Vagina (tissue), 2 donors: ENCODE data around the gene RTN1. TPM values are rescaled to one million over a fixed set of nuclear protein-coding genes. Genes with fewer than 3 reads are reported as not detected.

ENCODE experiments used
- DNase-seq, 2 donors: peaks; one replicate each; pipeline ENCODE4 v3.0.0-alpha.2; 2017; ENCODE audit errors: extremely low spot score in 2 of 2
- H3K27ac ChIP-seq: fragments of 200-600 bp; sonication (generic); one replicate; pipeline ENCODE4 v1.5.1; 2019
- H3K27me3 ChIP-seq: fragments of 200-600 bp; sonication (generic); one replicate; pipeline ENCODE4 v1.5.1; 2019
- H3K36me3 ChIP-seq, 2 donors: fragments of 200-600 bp; sonication (generic); one replicate each; pipeline ENCODE4 v1.5.1; 2017 to 2019
- H3K4me1 ChIP-seq: fragments of 200-600 bp; sonication (generic); one replicate; pipeline ENCODE4 v1.5.1; 2019
- H3K4me3 ChIP-seq, 2 donors: fragments of 200-600 bp; sonication (generic); 1 replicate in 1 of 2; 2 replicates in 1 of 2; pipeline ENCODE4 v1.5.1; 2016 to 2019
- H3K9me3 ChIP-seq: fragments of 200-600 bp; sonication (generic); one replicate; pipeline ENCODE4 v1.5.1; 2019
- POLR2A ChIP-seq, 2 donors: fragments of 450-650 bp; IDR thresholded peaks; one replicate each; pipeline ENCODE4 v1.6.1; 2017; ENCODE audit warnings: antibody characterized with exemption in 2 of 2, mild to moderate bottlenecking in 2 of 2, moderate library complexity in 2 of 2
- POLR2AphosphoS5 ChIP-seq, 2 donors: sonication (generic); formaldehyde crosslinking; IDR thresholded peaks; one replicate each; pipeline ENCODE4 v1.9.0; 2017; ENCODE audit warnings: antibody characterized with exemption in 2 of 2, mild to moderate bottlenecking in 2 of 2, low read depth in 1 of 2; ENCODE audit not compliant: insufficient read depth in 1 of 2
- intact Hi-C: fragments of 100-400 bp; cut with DNase I; formaldehyde crosslinking; loops from one replicate; pipeline ENCODE4 v1.15.1; 2023
- total RNA-seq: library from RNA; depleted of rRNA; stranded (reverse); fragments of >200 nt; gene quantifications from one replicate; pipeline ENCODE4 v1.2.3, GENCODE V29; 2016
- TF ChIP-seq, protein P1 (sequence below), 3 experiments: fragments of 450-650 bp in 2 of 3; fragments of 200-600 bp in 1 of 3; sonication (generic) in 1 of 3; IDR thresholded peaks; one replicate each; pipeline ENCODE4 v1.5.1; 2017 to 2019; ENCODE audit warnings: antibody characterized with exemption in 3 of 3, mild to moderate bottlenecking in 2 of 3, moderate library complexity in 2 of 3

The RTN1 gene
- total RNA-seq, 1 donor from 2014 or later: 24.8 TPM

DNA sequence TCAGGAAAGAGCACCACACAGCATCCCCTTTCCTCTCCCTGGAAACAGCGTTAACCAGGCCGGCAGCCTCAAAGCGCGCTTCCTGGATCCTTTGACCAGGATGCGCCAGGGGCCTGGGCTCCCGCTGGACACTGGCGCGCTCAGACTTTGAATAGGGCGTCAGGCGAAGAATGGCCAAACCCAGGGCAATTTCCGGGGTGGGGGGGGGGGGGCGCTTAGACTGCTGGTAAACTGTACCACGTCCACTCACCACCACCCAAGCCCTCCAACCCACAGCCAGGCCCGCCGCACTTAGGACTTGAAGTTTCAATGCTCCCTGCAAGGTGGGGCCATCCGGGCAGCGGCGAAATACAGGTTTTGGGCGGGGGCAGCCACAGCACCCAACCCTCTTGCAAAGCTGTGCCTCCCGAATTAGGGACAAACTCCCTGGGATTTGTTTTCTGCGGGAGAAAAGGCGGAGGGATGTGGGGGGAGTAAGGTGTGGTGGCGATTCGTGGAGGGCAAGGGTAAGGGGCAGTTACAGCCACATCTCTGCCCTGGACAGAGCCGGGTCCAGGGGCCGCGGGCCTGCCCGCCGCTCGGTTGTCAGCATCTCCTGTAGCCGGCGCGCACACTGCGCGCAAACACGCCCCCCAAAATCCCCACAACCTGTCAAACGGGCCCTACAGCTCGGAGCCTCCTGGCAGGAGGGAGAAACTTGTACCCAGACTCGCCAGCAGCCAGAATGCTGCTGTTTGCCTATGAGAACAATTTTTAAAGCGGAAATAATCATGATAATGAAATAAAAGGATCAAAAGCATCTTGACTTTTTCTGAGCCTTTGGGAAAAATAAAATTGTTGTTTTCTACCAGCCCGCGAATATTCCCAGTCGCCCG is 958 bp downstream of the RTN1 start:
- Histone ChIP-seq H3K36me3 (no peaks in the 10 kb centered on the region), H3K4me3 (peak overlapping the region; percentile 40 to 48), H3K27ac (no peak overlapping the region), H3K27me3 (no peaks in the 10 kb centered on the region), H3K9me3 (no peaks in the 10 kb centered on the region), H3K4me1 (peaks cover 15% of the 10 kb centered on the region)
- no peak for TF ChIP-seq POLR2A (IDR thresholded peaks at IDR 0.05)
- no peak for TF ChIP-seq POLR2AphosphoS5 (IDR thresholded peaks at IDR 0.05; ENCODE audit: insufficient read depth in 1 of 2, low read depth in 1 of 2)
- TF ChIP-seq, protein P1, sequence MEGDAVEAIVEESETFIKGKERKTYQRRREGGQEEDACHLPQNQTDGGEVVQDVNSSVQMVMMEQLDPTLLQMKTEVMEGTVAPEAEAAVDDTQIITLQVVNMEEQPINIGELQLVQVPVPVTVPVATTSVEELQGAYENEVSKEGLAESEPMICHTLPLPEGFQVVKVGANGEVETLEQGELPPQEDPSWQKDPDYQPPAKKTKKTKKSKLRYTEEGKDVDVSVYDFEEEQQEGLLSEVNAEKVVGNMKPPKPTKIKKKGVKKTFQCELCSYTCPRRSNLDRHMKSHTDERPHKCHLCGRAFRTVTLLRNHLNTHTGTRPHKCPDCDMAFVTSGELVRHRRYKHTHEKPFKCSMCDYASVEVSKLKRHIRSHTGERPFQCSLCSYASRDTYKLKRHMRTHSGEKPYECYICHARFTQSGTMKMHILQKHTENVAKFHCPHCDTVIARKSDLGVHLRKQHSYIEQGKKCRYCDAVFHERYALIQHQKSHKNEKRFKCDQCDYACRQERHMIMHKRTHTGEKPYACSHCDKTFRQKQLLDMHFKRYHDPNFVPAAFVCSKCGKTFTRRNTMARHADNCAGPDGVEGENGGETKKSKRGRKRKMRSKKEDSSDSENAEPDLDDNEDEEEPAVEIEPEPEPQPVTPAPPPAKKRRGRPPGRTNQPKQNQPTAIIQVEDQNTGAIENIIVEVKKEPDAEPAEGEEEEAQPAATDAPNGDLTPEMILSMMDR (IDR thresholded peaks at IDR 0.05): no peak
- intact Hi-C loops: no loop called here
- no peak for DNase-seq

GRCh38 chr14:59868021-59868420 is 2.6 kb downstream of the RTN1 start:
- intact Hi-C loops: no loop called here
- Histone ChIP-seq H3K27ac (no peak overlapping the region), H3K27me3 (no peaks in the 10 kb centered on the region), H3K36me3 (no peaks in the 10 kb centered on the region), H3K4me3 (no peak overlapping the region), H3K9me3 (no peaks in the 10 kb centered on the region), H3K4me1 (peaks cover 15% of the 10 kb centered on the region)
- no peak for DNase-seq
- TF ChIP-seq POLR2AphosphoS5 (IDR thresholded peaks at IDR 0.05; ENCODE audit: insufficient read depth in 1 of 2, low read depth in 1 of 2): no peak
- TF ChIP-seq, protein P1 (IDR thresholded peaks at IDR 0.05): no peak
- no peak for TF ChIP-seq POLR2A (IDR thresholded peaks at IDR 0.05)

DNA sequence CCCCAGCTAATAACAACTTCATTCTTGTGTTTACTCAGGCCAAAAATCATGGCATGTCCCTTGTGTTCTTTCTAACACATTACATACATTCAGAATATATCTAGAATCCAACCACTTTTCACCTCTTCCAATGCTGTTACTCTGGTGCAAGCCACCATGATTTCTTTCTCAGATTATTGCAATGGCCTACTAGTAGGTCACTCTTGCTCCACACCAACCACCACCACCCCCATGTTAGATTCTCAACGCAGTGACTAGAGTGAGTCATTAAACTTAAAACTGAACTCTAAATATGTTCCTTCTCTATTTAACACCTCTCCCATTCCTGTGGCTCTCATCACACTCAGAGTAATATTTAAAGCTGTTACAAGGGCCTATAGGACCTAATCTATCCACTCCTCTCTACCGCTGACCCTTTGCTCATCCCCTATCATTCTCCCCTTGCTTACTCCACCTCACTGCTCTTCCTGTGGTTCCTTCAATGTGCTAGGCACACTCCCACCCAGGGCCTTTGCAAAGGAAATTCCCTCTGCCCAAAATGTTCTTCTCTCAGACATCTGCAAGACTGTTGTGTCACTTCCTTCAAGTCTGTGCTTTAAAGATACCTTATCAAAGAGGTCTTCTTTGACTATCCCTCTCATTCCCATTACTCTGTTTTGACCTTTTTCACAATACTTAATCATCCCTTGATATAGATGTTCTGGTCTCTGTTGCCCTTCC is 6.6 kb downstream of the RTN1 start:
- Histone ChIP-seq H3K27ac (no peak overlapping the region), H3K4me1 (no peaks in the 10 kb centered on the region), H3K36me3 (no peaks in the 10 kb centered on the region), H3K27me3 (no peaks in the 10 kb centered on the region), H3K4me3 (no peak overlapping the region), H3K9me3 (no peaks in the 10 kb centered on the region)
- TF ChIP-seq, protein P1 (IDR thresholded peaks at IDR 0.05): no peak
- TF ChIP-seq POLR2A (IDR thresholded peaks at IDR 0.05) (no peak), POLR2AphosphoS5 (IDR thresholded peaks at IDR 0.05; ENCODE audit: insufficient read depth in 1 of 2, low read depth in 1 of 2) (no peak)
- intact Hi-C loops: no loop called here
- DNase-seq: no peak

GRCh38 chr14:59857328-59857727 is 13.2 kb downstream of the RTN1 start:
- no peaks in the 10 kb centered on the region for H3K9me3 ChIP-seq
- intact Hi-C loops: no loop called here

More at GRCh38 chr14:59857328-59857727, 13.2 kb downstream of the RTN1 start:
- Histone ChIP-seq H3K4me1 (no peaks in the 10 kb centered on the region), H3K4me3 (no peak overlapping the region), H3K27me3 (no peaks in the 10 kb centered on the region), H3K36me3 (no peaks in the 10 kb centered on the region), H3K27ac (no peak overlapping the region)
- TF ChIP-seq, protein P1 (IDR thresholded peaks at IDR 0.05): no peak
- no peak for TF ChIP-seq POLR2AphosphoS5 (IDR thresholded peaks at IDR 0.05; ENCODE audit: insufficient read depth in 1 of 2, low read depth in 1 of 2)
- TF ChIP-seq POLR2A (IDR thresholded peaks at IDR 0.05): no peak
- DNase-seq: no peak
